HEK293T (cell line): Measurements from ENCODE around the gene DHRS13.

Experiments used
- FOXK2 ChIP-seq: fragments of 450-650 bp; IDR thresholded peaks from 2 replicates; pipeline ENCODE4 v1.6.1; 2016; ENCODE audit warnings: mild to moderate bottlenecking
- FOXM1 ChIP-seq: fragments of 450-650 bp; IDR thresholded peaks from 2 replicates; pipeline ENCODE4 v1.6.1; 2017; ENCODE audit warnings: mild to moderate bottlenecking, borderline replicate concordance
- HDGF ChIP-seq: fragments of 450-650 bp; IDR thresholded peaks from 2 replicates; pipeline ENCODE4 v1.6.1; 2017; ENCODE audit warnings: antibody characterized with exemption, borderline replicate concordance
- PKNOX1 ChIP-seq: fragments of 450-650 bp; IDR thresholded peaks from 2 replicates; pipeline ENCODE4 v1.6.1; 2016

- no peak for TF ChIP-seq HDGF
- TF ChIP-seq PKNOX1: no peak
- no peak for TF ChIP-seq FOXK2
- TF ChIP-seq FOXM1: no peak
These were observed 42.5 kb downstream of the DHRS13 start for GRCh38 chr17:28860363-28860808.
